ENCODE data around the gene THRB.

- no peak for TF ChIP-seq EZH2 (IDR thresholded peaks at IDR 0.05)
- no peak for TF ChIP-seq POLR2AphosphoS5 (IDR thresholded peaks at IDR 0.05; ENCODE audit: borderline replicate concordance, low read depth, low read length)
Measured at GRCh38 chr3:24303057-24303754, 191.4 kb downstream of the THRB start.
